ENCODE results near the gene TMUB1. TPM values are rescaled to one million over a fixed set of nuclear protein-coding genes. Genes with fewer than 3 reads are reported as not detected.

Gene TMUB1
- total RNA-seq, 1 experiment from 2014 or later, result 45.4 TPM

DNA sequence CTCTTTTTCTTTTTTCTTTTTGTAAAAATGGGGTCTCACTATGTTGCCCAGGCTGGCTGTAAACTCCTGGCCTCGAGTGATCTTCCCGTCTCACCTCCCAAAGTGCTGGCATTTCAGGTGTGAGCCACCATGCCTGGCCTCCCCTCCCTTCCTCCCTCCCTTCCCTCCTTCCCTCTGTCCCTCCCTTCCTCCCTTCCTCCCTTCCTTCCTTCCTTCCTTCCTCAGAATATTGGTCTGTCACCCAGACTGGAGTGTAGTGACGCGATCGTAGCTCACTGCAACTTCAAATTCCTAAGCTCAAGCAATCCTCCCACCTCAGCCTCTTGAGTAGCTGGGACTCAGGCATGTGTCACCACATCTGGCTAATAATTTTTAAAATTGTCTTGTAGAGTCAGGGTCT, 11.4 kb upstream of the TMUB1 start:
- Histone ChIP-seq H2BK20ac (ENCODE audit: low read depth, low read length, poor library complexity, severe bottlenecking) (no peak overlapping the region), H3K18ac (ENCODE audit: insufficient read length, low read depth, low read length) (no peak overlapping the region), H2BK5ac (ENCODE audit: insufficient read length, low read length) (no peak overlapping the region), H3K23ac (ENCODE audit: insufficient read length, low read depth, low read length) (no peak overlapping the region), H4K91ac (ENCODE audit: insufficient read length, low read depth, low read length) (no peak overlapping the region), H3K23me2 (ENCODE audit: insufficient read length, low read depth, low read length, poor library complexity, severe bottlenecking) (no peaks in the 10 kb centered on the region), H2AK5ac (ENCODE audit: insufficient read length, low read length) (no peak overlapping the region), H3K27ac (ENCODE audit: insufficient read length, low read depth, low read length) (no peak overlapping the region), H3K56ac (ENCODE audit: insufficient read length, low read depth, low read length) (no peak overlapping the region), H3K14ac (ENCODE audit: insufficient read depth, low read length) (no peak overlapping the region), H3K79me2 (ENCODE audit: insufficient read depth, low read length) (peaks cover 27% of the 10 kb centered on the region), H3K4ac (ENCODE audit: low read depth, low read length) (no peak overlapping the region), H3K9me3 (ENCODE audit: control insufficient read depth, low read depth, low read length) (no peaks in the 10 kb centered on the region), H2AFZ (ENCODE audit: low read length) (no peak overlapping the region), H4K20me1 (ENCODE audit: control insufficient read depth, insufficient read depth, insufficient read length) (no peaks in the 10 kb centered on the region), H3K79me1 (ENCODE audit: insufficient read depth, low read depth, low read length, poor library complexity, severe bottlenecking) (peaks cover 7% of the 10 kb centered on the region), H2BK15ac (ENCODE audit: low read depth, low read length) (no peak overlapping the region), H3K27me3 (ENCODE audit: insufficient read depth, low read length) (no peaks in the 10 kb centered on the region), H3K4me1 (ENCODE audit: insufficient read depth, low read length) (no peaks in the 10 kb centered on the region), H2BK120ac (ENCODE audit: low read depth, low read length, poor library complexity, severe bottlenecking) (no peak overlapping the region), H2BK12ac (ENCODE audit: insufficient read length, low read depth, low read length) (no peak overlapping the region), H3K9ac (ENCODE audit: extremely low read depth, insufficient read length, low read length) (no peak overlapping the region), H4K5ac (ENCODE audit: insufficient read length, low read depth, low read length) (no peak overlapping the region), H4K8ac (replicated peaks; ENCODE audit: insufficient read length, low read depth, low read length) (no peak overlapping the region), H3T11ph (ENCODE audit: low read length) (no peak overlapping the region), H3K4me2 (ENCODE audit: insufficient read depth, insufficient read length, low read length) (no peak overlapping the region)
- no CpG with 5 or more reads among the region's 5 CpGs for WGBS (ENCODE audit: extremely low coverage, insufficient read length, low lambda C conversion rate)
- no peaks in the 10 kb centered on the region for H3K27me3 Mint-ChIP-seq (ENCODE audit: low read depth)
- H3K27ac Mint-ChIP-seq, result peak overlapping the region in 2 of 3 experiments; percentile 18 to 92; a peak in 1 of 7 replicates
- H3K4me3 Mint-ChIP-seq, result no peak overlapping the region
- TF ChIP-seq, protein P1, sequence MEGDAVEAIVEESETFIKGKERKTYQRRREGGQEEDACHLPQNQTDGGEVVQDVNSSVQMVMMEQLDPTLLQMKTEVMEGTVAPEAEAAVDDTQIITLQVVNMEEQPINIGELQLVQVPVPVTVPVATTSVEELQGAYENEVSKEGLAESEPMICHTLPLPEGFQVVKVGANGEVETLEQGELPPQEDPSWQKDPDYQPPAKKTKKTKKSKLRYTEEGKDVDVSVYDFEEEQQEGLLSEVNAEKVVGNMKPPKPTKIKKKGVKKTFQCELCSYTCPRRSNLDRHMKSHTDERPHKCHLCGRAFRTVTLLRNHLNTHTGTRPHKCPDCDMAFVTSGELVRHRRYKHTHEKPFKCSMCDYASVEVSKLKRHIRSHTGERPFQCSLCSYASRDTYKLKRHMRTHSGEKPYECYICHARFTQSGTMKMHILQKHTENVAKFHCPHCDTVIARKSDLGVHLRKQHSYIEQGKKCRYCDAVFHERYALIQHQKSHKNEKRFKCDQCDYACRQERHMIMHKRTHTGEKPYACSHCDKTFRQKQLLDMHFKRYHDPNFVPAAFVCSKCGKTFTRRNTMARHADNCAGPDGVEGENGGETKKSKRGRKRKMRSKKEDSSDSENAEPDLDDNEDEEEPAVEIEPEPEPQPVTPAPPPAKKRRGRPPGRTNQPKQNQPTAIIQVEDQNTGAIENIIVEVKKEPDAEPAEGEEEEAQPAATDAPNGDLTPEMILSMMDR (conservative IDR thresholded peaks at IDR 0.05), result no peak
- H3K36me3 Mint-ChIP-seq (ENCODE audit: insufficient read depth in 1 of 3, low read depth in 3 of 3), result peaks cover 0 to 28% (median 8%) of the 10 kb centered on the region in 3 experiments; a peak in 5 of 7 replicates
- H3K9me3 Mint-ChIP-seq, result no peaks in the 10 kb centered on the region
- H3K4me1 Mint-ChIP-seq, result peaks cover 16 to 23% of the 10 kb centered on the region in 2 experiments
- no peak for DNase-seq

Measured in H9 (cell line).